SK-N-MC (cell line): ENCODE results near the gene MBD5.

Source experiments
- EZH2 ChIP-seq: fragments of 200-600 bp; sonication (generic); IDR thresholded peaks from one replicate; pipeline ENCODE4 v1.6.1; 2017; ENCODE audit warnings: antibody characterized with exemption
- POLR2AphosphoS5 ChIP-seq: IDR thresholded peaks from 2 replicates; pipeline ENCODE4 v1.6.1; 2012; ENCODE audit warnings: mild to moderate bottlenecking, low read depth, low read length, borderline replicate concordance

DNA sequence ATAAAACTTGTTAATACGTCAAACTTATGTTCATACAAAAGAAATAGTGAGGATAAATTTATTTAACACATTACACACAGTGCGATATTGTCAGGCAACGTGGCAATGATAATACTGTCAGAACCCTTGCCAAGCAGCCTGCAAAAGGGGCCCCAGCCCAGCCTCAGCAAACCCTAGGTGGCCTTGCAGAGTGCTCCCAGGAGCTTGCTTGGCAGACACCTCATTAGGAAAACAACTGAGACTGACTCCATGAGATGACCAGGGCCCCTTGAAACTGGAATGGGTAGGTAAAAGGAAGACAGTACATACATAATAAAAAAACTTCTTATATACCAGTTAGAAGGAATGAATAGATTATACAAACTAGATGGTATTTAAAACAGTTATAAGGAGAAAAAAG, 487.1 kb downstream of the MBD5 start:
- TF ChIP-seq EZH2, result no peak
- no peak for TF ChIP-seq POLR2AphosphoS5
